ENCODE measurements around the gene ATP10B.

ATP10B gene

DNA sequence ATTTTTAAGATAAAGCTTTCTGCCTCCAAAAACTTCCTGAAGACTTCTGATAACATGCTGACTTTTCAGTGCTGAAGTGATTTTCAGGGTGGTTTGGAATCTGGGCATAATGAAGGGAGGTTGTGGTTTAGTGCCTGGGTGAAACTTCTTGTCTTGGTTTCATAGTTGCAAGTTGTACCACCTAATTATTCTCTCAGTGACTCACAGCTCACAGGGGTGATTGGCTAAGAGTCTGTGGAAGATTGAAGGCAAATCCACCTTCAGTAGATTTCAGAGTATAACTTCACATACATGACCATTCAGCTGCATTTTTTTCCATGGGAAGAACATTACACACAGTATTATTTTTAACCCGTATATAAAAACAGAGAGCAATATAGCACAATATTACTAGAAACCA lies 230.5 kb downstream of the ATP10B start:
- Histone ChIP-seq H3K4me3 (ENCODE audit: low read depth, low read length) (no peak overlapping the region), H3K36me3 (replicated peaks) (no peaks in the 10 kb centered on the region), H3K27ac (no peak overlapping the region), H3K27me3 (replicated peaks) (no peaks in the 10 kb centered on the region)
- in situ Hi-C loops (cut with HindIII; ENCODE audit: low pct_ligation_motif_present, low sequenced_read_pairs), result no loop called here
- DNase-seq, result no peak
- TF ChIP-seq, protein P1, sequence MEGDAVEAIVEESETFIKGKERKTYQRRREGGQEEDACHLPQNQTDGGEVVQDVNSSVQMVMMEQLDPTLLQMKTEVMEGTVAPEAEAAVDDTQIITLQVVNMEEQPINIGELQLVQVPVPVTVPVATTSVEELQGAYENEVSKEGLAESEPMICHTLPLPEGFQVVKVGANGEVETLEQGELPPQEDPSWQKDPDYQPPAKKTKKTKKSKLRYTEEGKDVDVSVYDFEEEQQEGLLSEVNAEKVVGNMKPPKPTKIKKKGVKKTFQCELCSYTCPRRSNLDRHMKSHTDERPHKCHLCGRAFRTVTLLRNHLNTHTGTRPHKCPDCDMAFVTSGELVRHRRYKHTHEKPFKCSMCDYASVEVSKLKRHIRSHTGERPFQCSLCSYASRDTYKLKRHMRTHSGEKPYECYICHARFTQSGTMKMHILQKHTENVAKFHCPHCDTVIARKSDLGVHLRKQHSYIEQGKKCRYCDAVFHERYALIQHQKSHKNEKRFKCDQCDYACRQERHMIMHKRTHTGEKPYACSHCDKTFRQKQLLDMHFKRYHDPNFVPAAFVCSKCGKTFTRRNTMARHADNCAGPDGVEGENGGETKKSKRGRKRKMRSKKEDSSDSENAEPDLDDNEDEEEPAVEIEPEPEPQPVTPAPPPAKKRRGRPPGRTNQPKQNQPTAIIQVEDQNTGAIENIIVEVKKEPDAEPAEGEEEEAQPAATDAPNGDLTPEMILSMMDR (IDR thresholded peaks at IDR 0.05; ENCODE audit: low read depth, low read length, missing control alignments), result no peak

DNA sequence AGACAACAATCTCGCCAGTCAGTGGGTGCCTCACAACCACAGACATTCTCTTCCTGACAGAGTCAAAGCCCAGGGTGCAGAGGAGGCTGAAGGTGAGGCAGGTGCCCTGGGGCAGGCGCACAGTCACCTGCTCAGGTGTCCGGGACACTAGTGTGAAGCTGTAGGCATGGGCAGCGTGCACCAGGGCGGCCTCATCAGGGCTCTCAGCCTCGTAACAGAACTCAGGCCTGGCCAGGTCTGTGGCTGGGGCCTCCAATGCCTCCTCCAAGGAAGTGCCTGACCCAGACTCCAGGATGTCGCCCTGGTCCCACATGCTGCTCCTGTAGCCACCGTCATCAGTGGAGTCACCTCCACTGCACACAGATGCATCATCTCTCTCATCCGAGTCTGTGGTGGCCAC lies 231.6 kb downstream of the ATP10B start:
- TF ChIP-seq, protein P1 (IDR thresholded peaks at IDR 0.05; ENCODE audit: low read depth, low read length, missing control alignments), result no peak
- Histone ChIP-seq H3K27ac (no peak overlapping the region), H3K27me3 (replicated peaks) (no peaks in the 10 kb centered on the region), H3K36me3 (replicated peaks) (no peaks in the 10 kb centered on the region), H3K4me3 (ENCODE audit: low read depth, low read length) (no peak overlapping the region)
- in situ Hi-C loops (cut with HindIII; ENCODE audit: low pct_ligation_motif_present, low sequenced_read_pairs), result no loop called here
- no peak for DNase-seq

DNA sequence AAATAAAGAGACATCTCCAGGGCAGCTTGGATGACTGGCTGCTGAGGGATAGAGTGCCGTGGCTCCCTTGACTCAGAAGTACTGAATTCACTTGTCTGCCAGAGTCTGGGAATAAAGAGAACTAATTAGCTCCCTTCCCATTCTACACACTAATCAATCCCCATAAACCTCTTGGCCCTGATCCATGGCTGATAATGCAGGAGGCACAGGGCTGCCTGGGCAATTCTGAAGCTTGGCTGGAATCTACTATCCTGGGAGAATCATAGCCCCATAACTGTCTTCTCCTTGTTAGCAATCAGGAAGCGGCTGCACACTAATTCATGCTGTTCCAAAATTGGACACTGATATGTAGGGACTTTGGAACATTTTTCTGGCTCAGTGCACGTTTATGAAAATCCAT lies 232.6 kb downstream of the ATP10B start:
- DNase-seq, result no peak
- in situ Hi-C loops (cut with HindIII; ENCODE audit: low pct_ligation_motif_present, low sequenced_read_pairs), result no loop called here
- Histone ChIP-seq H3K27me3 (replicated peaks) (no peaks in the 10 kb centered on the region), H3K27ac (no peak overlapping the region), H3K4me3 (ENCODE audit: low read depth, low read length) (no peak overlapping the region), H3K36me3 (replicated peaks) (no peaks in the 10 kb centered on the region)
- TF ChIP-seq, protein P1 (IDR thresholded peaks at IDR 0.05; ENCODE audit: low read depth, low read length, missing control alignments), result no peak

DNA sequence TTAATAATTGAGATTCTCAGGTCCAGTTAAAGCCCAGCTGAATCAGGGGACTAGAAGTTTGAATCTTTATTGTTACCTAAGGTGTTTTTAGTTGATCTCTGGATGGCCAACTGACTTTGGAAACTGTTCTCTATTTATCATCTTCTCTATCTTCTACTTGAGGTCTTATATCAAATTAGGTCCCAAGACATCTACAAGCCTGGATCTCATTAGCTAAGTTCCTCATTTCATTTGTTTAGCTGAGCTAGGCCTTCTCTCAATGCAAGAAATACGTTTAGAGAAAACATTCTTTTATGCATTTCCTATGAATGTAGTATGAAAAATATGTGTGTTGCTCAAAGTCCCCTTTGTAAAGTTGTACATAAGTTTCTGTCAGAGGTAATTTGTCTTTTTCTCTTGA lies 233.7 kb downstream of the ATP10B start:
- TF ChIP-seq, protein P1 (IDR thresholded peaks at IDR 0.05; ENCODE audit: low read depth, low read length, missing control alignments), result no peak
- no peak overlapping the region for H3K27ac ChIP-seq
- no peaks in the 10 kb centered on the region for H3K27me3 ChIP-seq (replicated peaks)
- DNase-seq, result no peak
- no peak overlapping the region for H3K4me3 ChIP-seq (ENCODE audit: low read depth, low read length)
- no peaks in the 10 kb centered on the region for H3K36me3 ChIP-seq (replicated peaks)
- in situ Hi-C loops (cut with HindIII; ENCODE audit: low pct_ligation_motif_present, low sequenced_read_pairs), result no loop called here

DNA sequence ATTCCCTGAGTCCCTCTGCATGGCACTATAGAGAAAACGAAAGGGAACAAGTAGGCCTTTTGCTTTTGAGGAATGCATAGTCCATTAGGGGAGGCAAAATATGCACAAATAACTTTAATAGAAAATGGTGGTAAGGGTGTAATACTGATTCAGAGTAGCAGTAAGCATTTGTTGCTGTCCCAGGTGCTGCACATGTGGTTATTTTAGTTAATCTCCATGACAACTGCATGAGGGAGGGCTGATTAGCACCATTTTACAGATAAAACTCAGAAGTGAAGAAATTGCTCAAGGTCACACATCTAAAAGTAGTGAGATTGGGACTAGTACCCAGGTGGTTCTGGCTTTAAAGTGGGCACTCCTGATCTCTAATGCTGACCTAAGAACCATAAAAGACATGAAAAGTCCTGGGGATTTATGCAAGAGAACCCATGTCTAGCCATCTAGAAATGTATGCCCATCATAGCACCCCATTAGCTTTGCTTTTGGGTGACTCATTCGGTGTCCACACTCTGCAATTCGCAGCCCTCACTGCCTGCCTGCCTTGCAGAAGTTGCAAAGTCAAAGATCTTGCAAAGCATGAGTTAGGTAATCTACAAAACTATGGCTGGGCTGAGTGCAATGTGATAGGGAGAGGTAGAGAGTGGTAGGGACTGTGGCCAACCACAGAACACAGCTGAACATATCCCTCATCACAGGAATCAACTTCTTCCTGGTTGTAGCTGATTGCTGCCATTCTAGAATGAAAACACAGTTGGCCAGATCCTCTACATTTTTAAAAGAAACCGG lies 235.1 kb downstream of the ATP10B start:
- in situ Hi-C loops (cut with HindIII; ENCODE audit: low pct_ligation_motif_present, low sequenced_read_pairs), result no loop called here
- TF ChIP-seq, protein P1 (IDR thresholded peaks at IDR 0.05; ENCODE audit: low read depth, low read length, missing control alignments), result no peak
- H3K27ac ChIP-seq, result no peak overlapping the region
- DNase-seq, result no peak
- H3K36me3 ChIP-seq (replicated peaks), result no peaks in the 10 kb centered on the region
- no peak overlapping the region for H3K4me3 ChIP-seq (ENCODE audit: low read depth, low read length)
- no peaks in the 10 kb centered on the region for H3K27me3 ChIP-seq (replicated peaks)

DNA sequence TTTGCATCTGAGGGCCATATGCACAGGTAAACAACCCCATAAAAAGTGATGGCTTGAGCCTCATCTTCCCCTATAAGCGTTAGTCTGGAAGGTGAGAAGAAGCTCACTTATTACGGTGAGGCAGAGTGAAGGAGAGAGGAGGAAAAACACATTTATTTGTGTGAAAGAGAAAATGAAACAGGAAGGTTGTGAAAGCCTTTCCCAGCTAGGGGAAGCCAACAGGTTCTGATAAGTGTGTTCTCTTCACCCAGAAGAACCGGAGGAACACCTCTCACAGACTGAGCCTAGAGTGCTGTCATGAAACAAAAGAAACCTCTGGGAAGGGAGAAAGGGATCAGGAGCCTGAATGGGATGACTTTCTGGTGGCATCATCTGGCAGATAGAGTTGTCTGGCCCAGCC lies 237.9 kb downstream of the ATP10B start:
- Histone ChIP-seq H3K27ac (no peak overlapping the region), H3K4me3 (ENCODE audit: low read depth, low read length) (no peak overlapping the region), H3K36me3 (replicated peaks) (no peaks in the 10 kb centered on the region), H3K27me3 (replicated peaks) (no peaks in the 10 kb centered on the region)
- in situ Hi-C loops (cut with HindIII; ENCODE audit: low pct_ligation_motif_present, low sequenced_read_pairs), result no loop called here
- TF ChIP-seq, protein P1 (IDR thresholded peaks at IDR 0.05; ENCODE audit: low read depth, low read length, missing control alignments), result no peak
- DNase-seq, result no peak

Measured in brain microvascular endothelial cell (primary cell).